Measurements from ENCODE around the gene ANKUB1.

DNA sequence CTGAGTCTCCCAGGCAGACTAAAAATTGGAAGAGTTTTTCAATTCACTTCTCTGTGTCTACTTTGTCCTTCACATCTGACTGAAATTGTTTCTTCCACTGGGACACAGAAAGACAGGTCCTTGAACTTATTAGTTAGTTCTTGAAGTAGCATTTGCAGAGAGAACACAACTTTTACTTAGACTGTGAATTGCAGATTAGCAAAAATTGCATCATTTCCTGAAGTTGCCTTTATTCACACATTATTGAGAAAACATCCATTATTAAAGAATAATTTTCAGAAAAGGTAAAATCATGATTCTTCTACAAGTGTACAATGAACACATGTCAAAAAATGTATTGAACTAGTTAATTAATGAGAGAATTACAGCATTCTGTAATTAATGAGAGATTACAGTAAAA is 38.6 kb downstream of the ANKUB1 start:
- TF ChIP-seq, protein P1, sequence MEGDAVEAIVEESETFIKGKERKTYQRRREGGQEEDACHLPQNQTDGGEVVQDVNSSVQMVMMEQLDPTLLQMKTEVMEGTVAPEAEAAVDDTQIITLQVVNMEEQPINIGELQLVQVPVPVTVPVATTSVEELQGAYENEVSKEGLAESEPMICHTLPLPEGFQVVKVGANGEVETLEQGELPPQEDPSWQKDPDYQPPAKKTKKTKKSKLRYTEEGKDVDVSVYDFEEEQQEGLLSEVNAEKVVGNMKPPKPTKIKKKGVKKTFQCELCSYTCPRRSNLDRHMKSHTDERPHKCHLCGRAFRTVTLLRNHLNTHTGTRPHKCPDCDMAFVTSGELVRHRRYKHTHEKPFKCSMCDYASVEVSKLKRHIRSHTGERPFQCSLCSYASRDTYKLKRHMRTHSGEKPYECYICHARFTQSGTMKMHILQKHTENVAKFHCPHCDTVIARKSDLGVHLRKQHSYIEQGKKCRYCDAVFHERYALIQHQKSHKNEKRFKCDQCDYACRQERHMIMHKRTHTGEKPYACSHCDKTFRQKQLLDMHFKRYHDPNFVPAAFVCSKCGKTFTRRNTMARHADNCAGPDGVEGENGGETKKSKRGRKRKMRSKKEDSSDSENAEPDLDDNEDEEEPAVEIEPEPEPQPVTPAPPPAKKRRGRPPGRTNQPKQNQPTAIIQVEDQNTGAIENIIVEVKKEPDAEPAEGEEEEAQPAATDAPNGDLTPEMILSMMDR (IDR thresholded peaks at IDR 0.05) = no peak
- TF ChIP-seq EZH2 (IDR thresholded peaks at IDR 0.05) = no peak

Measured in neural progenitor cell (in vitro differentiated cells).